Measurements from ENCODE around the gene MRPL11. TPM values are rescaled to one million over a fixed set of nuclear protein-coding genes. Genes with fewer than 3 reads are reported as not detected.

The MRPL11 gene
- total RNA-seq, 1 experiment from 2014 or later = 105 TPM

- H2AK5ac ChIP-seq (ENCODE audit: insufficient read length, low read length) = no peak overlapping the region
- no peak overlapping the region for H3K56ac ChIP-seq (ENCODE audit: insufficient read length, low read depth, low read length)
- Mint-ChIP-seq H3K36me3 (ENCODE audit: insufficient read depth in 1 of 3, low read depth in 3 of 3) (peaks cover 2 to 18% (median 6%) of the 10 kb centered on the region in 3 experiments; a peak in 3 of 7 replicates), H3K27me3 (ENCODE audit: low read depth) (peaks cover 8% of the 10 kb centered on the region), H3K27ac (no peak overlapping the region), H3K4me1 (peaks cover 32 to 37% of the 10 kb centered on the region in 2 experiments), H3K9me3 (peaks cover 8 to 20% of the 10 kb centered on the region in 2 experiments), H3K4me3 (no peak overlapping the region)
- no peaks in the 10 kb centered on the region for H4K20me1 ChIP-seq (ENCODE audit: control insufficient read depth, insufficient read depth, insufficient read length)
- H3K79me1 ChIP-seq (ENCODE audit: insufficient read depth, low read depth, low read length, poor library complexity, severe bottlenecking) = no peaks in the 10 kb centered on the region
- H2BK12ac ChIP-seq (ENCODE audit: insufficient read length, low read depth, low read length) = no peak overlapping the region
- no peaks in the 10 kb centered on the region for H3K79me2 ChIP-seq (ENCODE audit: insufficient read depth, low read length)
- DNase-seq = no peak
- no peak overlapping the region for H4K91ac ChIP-seq (ENCODE audit: insufficient read length, low read depth, low read length)
- H3K27me3 ChIP-seq (ENCODE audit: insufficient read depth, low read length) = no peaks in the 10 kb centered on the region
- H3K9me3 ChIP-seq (ENCODE audit: control insufficient read depth, low read depth, low read length) = peaks cover 16% of the 10 kb centered on the region
- TF ChIP-seq, protein P1, sequence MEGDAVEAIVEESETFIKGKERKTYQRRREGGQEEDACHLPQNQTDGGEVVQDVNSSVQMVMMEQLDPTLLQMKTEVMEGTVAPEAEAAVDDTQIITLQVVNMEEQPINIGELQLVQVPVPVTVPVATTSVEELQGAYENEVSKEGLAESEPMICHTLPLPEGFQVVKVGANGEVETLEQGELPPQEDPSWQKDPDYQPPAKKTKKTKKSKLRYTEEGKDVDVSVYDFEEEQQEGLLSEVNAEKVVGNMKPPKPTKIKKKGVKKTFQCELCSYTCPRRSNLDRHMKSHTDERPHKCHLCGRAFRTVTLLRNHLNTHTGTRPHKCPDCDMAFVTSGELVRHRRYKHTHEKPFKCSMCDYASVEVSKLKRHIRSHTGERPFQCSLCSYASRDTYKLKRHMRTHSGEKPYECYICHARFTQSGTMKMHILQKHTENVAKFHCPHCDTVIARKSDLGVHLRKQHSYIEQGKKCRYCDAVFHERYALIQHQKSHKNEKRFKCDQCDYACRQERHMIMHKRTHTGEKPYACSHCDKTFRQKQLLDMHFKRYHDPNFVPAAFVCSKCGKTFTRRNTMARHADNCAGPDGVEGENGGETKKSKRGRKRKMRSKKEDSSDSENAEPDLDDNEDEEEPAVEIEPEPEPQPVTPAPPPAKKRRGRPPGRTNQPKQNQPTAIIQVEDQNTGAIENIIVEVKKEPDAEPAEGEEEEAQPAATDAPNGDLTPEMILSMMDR (conservative IDR thresholded peaks at IDR 0.05) = no peak
- no peak overlapping the region for H2BK5ac ChIP-seq (ENCODE audit: insufficient read length, low read length)
- no peak overlapping the region for H3K14ac ChIP-seq (ENCODE audit: insufficient read depth, low read length)
- no CpG with 5 or more reads among the region's 4 CpGs for WGBS (ENCODE audit: extremely low coverage, insufficient read length, low lambda C conversion rate)
- H3K4ac ChIP-seq (ENCODE audit: low read depth, low read length) = no peak overlapping the region
- no peak overlapping the region for H2BK20ac ChIP-seq (ENCODE audit: low read depth, low read length, poor library complexity, severe bottlenecking)
- no peak overlapping the region for H3T11ph ChIP-seq (ENCODE audit: low read length)
- no peak overlapping the region for H3K18ac ChIP-seq (ENCODE audit: insufficient read length, low read depth, low read length)
- no peak overlapping the region for H3K27ac ChIP-seq (ENCODE audit: insufficient read length, low read depth, low read length)
- H4K8ac ChIP-seq (replicated peaks; ENCODE audit: insufficient read length, low read depth, low read length) = no peak overlapping the region
- H3K23me2 ChIP-seq (ENCODE audit: insufficient read length, low read depth, low read length, poor library complexity, severe bottlenecking) = no peaks in the 10 kb centered on the region
- no peak overlapping the region for H2AFZ ChIP-seq (ENCODE audit: low read length)
- no peak overlapping the region for H3K9ac ChIP-seq (ENCODE audit: extremely low read depth, insufficient read length, low read length)
- H3K4me1 ChIP-seq (ENCODE audit: insufficient read depth, low read length) = no peaks in the 10 kb centered on the region
- H4K5ac ChIP-seq (ENCODE audit: insufficient read length, low read depth, low read length) = no peak overlapping the region
- H2BK15ac ChIP-seq (ENCODE audit: low read depth, low read length) = no peak overlapping the region
- no peak overlapping the region for H3K4me2 ChIP-seq (ENCODE audit: insufficient read depth, insufficient read length, low read length)
- no peak overlapping the region for H2BK120ac ChIP-seq (ENCODE audit: low read depth, low read length, poor library complexity, severe bottlenecking)
- H3K23ac ChIP-seq (ENCODE audit: insufficient read length, low read depth, low read length) = no peak overlapping the region
Observed at GRCh38 chr11:66448523-66448922, 9.9 kb upstream of the MRPL11 start.
